ENCODE measurements around the gene ENTREP3.

- TF ChIP-seq POLR2A (IDR thresholded peaks at IDR 0.05), result no peak
- TF ChIP-seq CTCF (IDR thresholded peaks at IDR 0.05), result no peak
These were observed 2.1 kb downstream of the ENTREP3 start for GRCh38 chr1:155253208-155253607.

All from thyroid gland (tissue), 4 donors.